Liver (tissue), 9 donors: ENCODE results near the gene CPEB1. TPM values are rescaled to one million over a fixed set of nuclear protein-coding genes. Genes with fewer than 3 reads are reported as not detected.
A peak's percentile ranks its signal among the peaks of the same experiment; 100 is the strongest.

Experiments used
- DNase-seq: peaks from one replicate; pipeline ENCODE4 v3.0.0-alpha.2; 2017; ENCODE audit warnings: low spot score
- H3K27ac ChIP-seq, 2 donors: one replicate each; pipeline ENCODE4 v1.7.0; 2013; ENCODE audit warnings: inconsistent platforms in 2 of 2, low read length in 2 of 2, control low read depth in 1 of 2, low read depth in 1 of 2, mild to moderate bottlenecking in 1 of 2
- H3K27me3 ChIP-seq, 4 donors: one replicate each; pipeline versions ENCODE4 v1.6.1 to v1.7.0; 2013; ENCODE audit warnings: low read length in 3 of 4, inconsistent platforms in 1 of 4, mild to moderate bottlenecking in 1 of 4, moderate library complexity in 1 of 4; ENCODE audit not compliant: control insufficient read depth in 4 of 4, insufficient read depth in 4 of 4
- H3K36me3 ChIP-seq, 4 donors: one replicate each; pipeline versions ENCODE4 v1.6.1 to v1.7.0; 2013; ENCODE audit warnings: low read length in 3 of 4, mild to moderate bottlenecking in 3 of 4, low read depth in 1 of 4, moderate library complexity in 1 of 4; ENCODE audit not compliant: control insufficient read depth in 4 of 4, insufficient read depth in 3 of 4
- H3K4me1 ChIP-seq, 4 donors: one replicate each; pipeline versions ENCODE4 v1.6.1 to v1.7.0; 2013; ENCODE audit warnings: low read length in 3 of 4, mild to moderate bottlenecking in 3 of 4, moderate library complexity in 1 of 4; ENCODE audit not compliant: control insufficient read depth in 4 of 4, insufficient read depth in 4 of 4
- H3K4me3 ChIP-seq, 3 donors: one replicate each; pipeline versions ENCODE4 v1.6.1 to v1.7.0; 2013; ENCODE audit warnings: low read length in 3 of 3, control low read depth in 1 of 3, low read depth in 1 of 3, mild to moderate bottlenecking in 1 of 3
- H3K9ac ChIP-seq, 2 donors: one replicate each; pipeline ENCODE4 v1.7.0; 2013; ENCODE audit warnings: low read length in 2 of 2, mild to moderate bottlenecking in 2 of 2, moderate library complexity in 2 of 2, control low read depth in 1 of 2, low read depth in 1 of 2
- H3K9me3 ChIP-seq, 4 donors: one replicate each; pipeline versions ENCODE4 v1.6.1 to v1.7.0; 2013; ENCODE audit warnings: low read length in 3 of 4; ENCODE audit not compliant: control insufficient read depth in 4 of 4
- ATF3 ChIP-seq: IDR thresholded peaks from 2 replicates; pipeline ENCODE4 v1.6.1; 2016; ENCODE audit warnings: antibody characterized with exemption
- CTCF ChIP-seq: fragments of 150-350 bp; IDR thresholded peaks from 2 replicates; pipeline ENCODE4 v1.5.1; 2017; ENCODE audit warnings: improper control_type of control experiment, low read depth, low read length; ENCODE audit not compliant: missing input control
- EGR1 ChIP-seq, 2 donors: IDR thresholded peaks; 2 replicates each; pipeline ENCODE4 v1.6.1; 2016 to 2018; ENCODE audit warnings: antibody characterized with exemption in 2 of 2, low read depth in 2 of 2
- FOXA1 ChIP-seq: IDR thresholded peaks from 2 replicates; pipeline ENCODE4 v1.6.1; 2016; ENCODE audit warnings: antibody characterized with exemption
- FOXA2 ChIP-seq: IDR thresholded peaks from 2 replicates; pipeline ENCODE4 v1.6.1; 2016; ENCODE audit warnings: antibody characterized with exemption
- GABPA ChIP-seq, 2 donors: IDR thresholded peaks in 1 of 2; conservative IDR thresholded peaks in 1 of 2; 2 replicates each; pipeline ENCODE4 v1.6.1; 2016; ENCODE audit warnings: antibody characterized with exemption in 2 of 2, mild to moderate bottlenecking in 1 of 2, moderate library complexity in 1 of 2
- HNF4A ChIP-seq, 2 donors: conservative IDR thresholded peaks; 2 replicates each; pipeline ENCODE4 v1.6.1; 2016; ENCODE audit warnings: antibody characterized with exemption in 2 of 2, mild to moderate bottlenecking in 2 of 2
- HNF4G ChIP-seq: IDR thresholded peaks from 2 replicates; pipeline ENCODE4 v1.6.1; 2016; ENCODE audit warnings: antibody characterized with exemption
- JUND ChIP-seq, 2 donors: IDR thresholded peaks; 2 replicates each; pipeline ENCODE4 v1.6.1; 2016; ENCODE audit warnings: antibody characterized with exemption in 2 of 2
- MAX ChIP-seq: IDR thresholded peaks from 2 replicates; pipeline ENCODE4 v1.6.1; 2016; ENCODE audit warnings: antibody characterized with exemption
- NR2F2 ChIP-seq: IDR thresholded peaks from 2 replicates; pipeline ENCODE4 v1.6.1; 2016; ENCODE audit warnings: antibody characterized with exemption
- RAD21 ChIP-seq, 2 donors: IDR thresholded peaks; 2 replicates each; pipeline ENCODE4 v1.6.1; 2016; ENCODE audit warnings: antibody characterized with exemption in 2 of 2, mild to moderate bottlenecking in 2 of 2
- REST ChIP-seq: IDR thresholded peaks from 2 replicates; pipeline ENCODE4 v1.6.1; 2016; ENCODE audit warnings: antibody characterized with exemption, mild to moderate bottlenecking
- RXRA ChIP-seq, 2 donors: IDR thresholded peaks; 2 replicates each; pipeline ENCODE4 v1.6.1; 2017 to 2018; ENCODE audit warnings: antibody characterized with exemption in 2 of 2, mild to moderate bottlenecking in 1 of 2
- SP1 ChIP-seq: IDR thresholded peaks from 2 replicates; pipeline ENCODE4 v1.6.1; 2018; ENCODE audit warnings: antibody characterized with exemption, mild to moderate bottlenecking
- TAF1 ChIP-seq: conservative IDR thresholded peaks from 2 replicates; pipeline ENCODE4 v1.6.1; 2016; ENCODE audit warnings: antibody characterized with exemption, mild to moderate bottlenecking
- YY1 ChIP-seq: IDR thresholded peaks from 2 replicates; pipeline ENCODE4 v1.6.1; 2016; ENCODE audit warnings: antibody characterized with exemption, mild to moderate bottlenecking
- ZBTB33 ChIP-seq: IDR thresholded peaks from 2 replicates; pipeline ENCODE4 v1.6.1; 2016; ENCODE audit warnings: antibody characterized with exemption
- WGBS: extraction: QIAGEN DNeasy Blood & Tissue Kit; methylation state at CpG from one replicate; pipeline ENCODE4 v1.1.7; 2013; 5-methylcytosine and 5-hydroxymethylcytosine counted together
- polyA plus RNA-seq, 2 donors: library from polyadenylated mRNA; stranded (reverse) in 1 of 2; unstranded in 1 of 2; fragments of 200-250 nt in 1 of 2; fragments of >200 nt in 1 of 2; fragmentation: Nextera tagmentation in 1 of 2; extraction: Ambion mirVana in 1 of 2; gene quantifications; one replicate each; pipeline versions ENCODE4 v1.2.1 to v1.2.3, GENCODE V29; 2013 to 2015
- total RNA-seq, 2 donors: library from RNA; depleted of rRNA; stranded (reverse); fragments of >200 nt; gene quantifications; one replicate each; pipeline ENCODE4 v1.2.3, GENCODE V29; 2014
- donor health status: healthy.
- donor health status: healthy.
- donor health status: healthy.
- donor health status: healthy.
- donor health status: healthy.

Gene CPEB1
- total and polyA plus RNA-seq, 4 donors = under 0.01 to 0.14 (median 0.05) TPM; not detected in 1

GRCh38 chr15:82681371-82681770 is 34.2 kb upstream of the CPEB1 start:
- Histone ChIP-seq H3K9me3 (no peaks in the 10 kb centered on the region), H3K9ac (no peak overlapping the region), H3K27ac (no peak overlapping the region), H3K36me3 (no peaks in the 10 kb centered on the region), H3K27me3 (peaks cover 0 to 8% (median 0%) of the 10 kb centered on the region in 4 donors), H3K4me3 (no peak overlapping the region), H3K4me1 (peaks cover 0 to 2% (median 0%) of the 10 kb centered on the region in 4 donors)
- WGBS = 77% methylated on average over 10 of the region's 10 CpGs
- no peak for DNase-seq
- no peak for TF ChIP-seq YY1
- no peak for TF ChIP-seq RXRA (IDR thresholded peaks at IDR 0.05)
- TF ChIP-seq HNF4A (conservative IDR thresholded peaks at IDR 0.05) = no peak
- no peak for TF ChIP-seq TAF1
- no peak for TF ChIP-seq JUND (IDR thresholded peaks at IDR 0.05)
- no peak for TF ChIP-seq FOXA1
- TF ChIP-seq FOXA2 = no peak

GRCh38 chr15:82680200-82681102 is 33.3 kb upstream of the CPEB1 start:
- WGBS = 4% methylated on average over 76 of the region's 76 CpGs
- no peaks in the 10 kb centered on the region for H3K36me3 ChIP-seq
- H3K27me3 ChIP-seq = peaks cover 0 to 8% (median 0%) of the 10 kb centered on the region in 4 donors
- no peak for TF ChIP-seq CTCF
- TF ChIP-seq MAX = no peak
- no peak for TF ChIP-seq FOXA2
- no peak for TF ChIP-seq NR2F2
- no peak for TF ChIP-seq FOXA1
- TF ChIP-seq HNF4G = no peak
- TF ChIP-seq HNF4A (conservative IDR thresholded peaks at IDR 0.05) = no peak
- no peak for TF ChIP-seq RXRA (IDR thresholded peaks at IDR 0.05)
- TF ChIP-seq GABPA (IDR thresholded peaks at IDR 0.05 in 1 of 2, conservative IDR thresholded peaks at IDR 0.05 in 1 of 2) = no peak
- TF ChIP-seq SP1 = no peak
- TF ChIP-seq RAD21 (IDR thresholded peaks at IDR 0.05) = no peak
- TF ChIP-seq EGR1 (IDR thresholded peaks at IDR 0.05; ENCODE audit: low read depth in 2 of 2) = no peak
- TF ChIP-seq ZBTB33 = no peak
- no peak for TF ChIP-seq TAF1
- TF ChIP-seq ATF3 = no peak
- TF ChIP-seq REST = no peak
- no peak for TF ChIP-seq YY1
- TF ChIP-seq JUND (IDR thresholded peaks at IDR 0.05) = no peak
- H3K27ac ChIP-seq = no peak overlapping the region
- H3K4me3 ChIP-seq = peak overlapping the region in 1 of 3 donors; percentile 31
- no peaks in the 10 kb centered on the region for H3K9me3 ChIP-seq
- no peak for DNase-seq
- H3K9ac ChIP-seq = no peak overlapping the region
- H3K4me1 ChIP-seq = peaks cover 0 to 2% (median 0%) of the 10 kb centered on the region in 4 donors
